ENCODE measurements around the gene PRELP.

DNA sequence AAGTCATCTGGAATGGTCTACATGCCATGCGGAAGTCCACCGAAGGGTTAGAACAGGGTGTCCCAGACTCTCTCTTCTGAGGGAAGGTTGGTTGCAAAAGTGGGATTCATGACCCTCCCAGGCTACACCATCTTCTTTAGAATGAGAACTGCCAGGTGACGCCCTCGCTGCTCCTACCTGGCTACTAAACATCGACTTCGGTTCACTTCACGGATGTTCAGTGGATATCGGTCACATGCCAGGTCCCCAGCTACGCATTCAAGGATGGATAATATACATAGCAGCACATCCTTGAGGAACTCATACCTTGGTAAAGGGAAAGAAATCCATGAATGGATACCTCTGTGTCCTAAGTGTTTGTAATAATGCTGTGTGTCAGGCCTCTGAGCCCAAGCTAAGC lies 15.0 kb downstream of the PRELP start:
- TF ChIP-seq, protein P1, sequence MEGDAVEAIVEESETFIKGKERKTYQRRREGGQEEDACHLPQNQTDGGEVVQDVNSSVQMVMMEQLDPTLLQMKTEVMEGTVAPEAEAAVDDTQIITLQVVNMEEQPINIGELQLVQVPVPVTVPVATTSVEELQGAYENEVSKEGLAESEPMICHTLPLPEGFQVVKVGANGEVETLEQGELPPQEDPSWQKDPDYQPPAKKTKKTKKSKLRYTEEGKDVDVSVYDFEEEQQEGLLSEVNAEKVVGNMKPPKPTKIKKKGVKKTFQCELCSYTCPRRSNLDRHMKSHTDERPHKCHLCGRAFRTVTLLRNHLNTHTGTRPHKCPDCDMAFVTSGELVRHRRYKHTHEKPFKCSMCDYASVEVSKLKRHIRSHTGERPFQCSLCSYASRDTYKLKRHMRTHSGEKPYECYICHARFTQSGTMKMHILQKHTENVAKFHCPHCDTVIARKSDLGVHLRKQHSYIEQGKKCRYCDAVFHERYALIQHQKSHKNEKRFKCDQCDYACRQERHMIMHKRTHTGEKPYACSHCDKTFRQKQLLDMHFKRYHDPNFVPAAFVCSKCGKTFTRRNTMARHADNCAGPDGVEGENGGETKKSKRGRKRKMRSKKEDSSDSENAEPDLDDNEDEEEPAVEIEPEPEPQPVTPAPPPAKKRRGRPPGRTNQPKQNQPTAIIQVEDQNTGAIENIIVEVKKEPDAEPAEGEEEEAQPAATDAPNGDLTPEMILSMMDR (IDR thresholded peaks at IDR 0.05; ENCODE audit: extremely low read depth in 1 of 2, insufficient read depth in 1 of 2, low read depth in 1 of 2, low read length in 2 of 2), result no peak
- no peak for TF ChIP-seq GATA2 (IDR thresholded peaks at IDR 0.05; ENCODE audit: insufficient read depth, insufficient read length, low read depth, low read length)
- TF ChIP-seq POLR2AphosphoS5 (IDR thresholded peaks at IDR 0.05; ENCODE audit: insufficient read depth, low read depth, low read length), result no peak
- no peak for TF ChIP-seq POLR2A (IDR thresholded peaks at IDR 0.05; ENCODE audit: low read depth, low read length)
- no peak for TF ChIP-seq FOS (IDR thresholded peaks at IDR 0.05; ENCODE audit: borderline replicate concordance, insufficient read depth, low read length)

All from endothelial cell of umbilical vein (primary cell).